ENCODE measurements around the gene B4GALT2. TPM values are rescaled to one million over a fixed set of nuclear protein-coding genes. Genes with fewer than 3 reads are reported as not detected.

The B4GALT2 gene
- total RNA-seq, 1 donor from 2014 or later = 93.2 TPM

DNA sequence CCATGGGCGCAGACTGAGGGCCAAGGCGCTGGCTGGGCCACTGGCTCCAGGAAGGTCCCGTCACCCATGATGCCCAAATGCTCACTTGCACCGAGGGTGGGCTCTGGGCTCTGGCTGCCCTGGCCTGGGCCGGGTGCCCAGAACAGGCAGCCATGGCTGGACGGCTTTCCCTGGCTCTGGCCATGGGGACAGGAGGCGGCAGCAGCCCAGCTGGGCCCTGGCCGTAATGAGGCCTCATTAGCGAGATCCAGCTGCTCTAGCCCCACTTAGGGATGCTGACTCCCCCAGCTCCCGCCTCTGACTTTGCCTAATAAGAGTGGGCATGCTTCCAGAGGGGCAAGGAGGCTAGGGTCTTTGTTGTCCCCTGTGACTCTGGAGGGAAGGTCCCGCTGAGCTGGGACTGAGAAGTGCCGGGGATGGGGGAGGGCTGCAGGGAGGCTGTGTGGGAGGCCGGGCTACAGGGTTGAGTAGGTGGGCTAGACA is 40.5 kb downstream of the B4GALT2 start:
- no peak overlapping the region for H3K4me3 ChIP-seq
- no peaks in the 10 kb centered on the region for H3K27me3 ChIP-seq
- peaks cover 13 to 19% of the 10 kb centered on the region in 2 donors for H3K4me1 ChIP-seq
- no peaks in the 10 kb centered on the region for H3K36me3 ChIP-seq
- DNase-seq (ENCODE audit: low spot score in 2 of 2) = no peak
- TF ChIP-seq, protein P1, sequence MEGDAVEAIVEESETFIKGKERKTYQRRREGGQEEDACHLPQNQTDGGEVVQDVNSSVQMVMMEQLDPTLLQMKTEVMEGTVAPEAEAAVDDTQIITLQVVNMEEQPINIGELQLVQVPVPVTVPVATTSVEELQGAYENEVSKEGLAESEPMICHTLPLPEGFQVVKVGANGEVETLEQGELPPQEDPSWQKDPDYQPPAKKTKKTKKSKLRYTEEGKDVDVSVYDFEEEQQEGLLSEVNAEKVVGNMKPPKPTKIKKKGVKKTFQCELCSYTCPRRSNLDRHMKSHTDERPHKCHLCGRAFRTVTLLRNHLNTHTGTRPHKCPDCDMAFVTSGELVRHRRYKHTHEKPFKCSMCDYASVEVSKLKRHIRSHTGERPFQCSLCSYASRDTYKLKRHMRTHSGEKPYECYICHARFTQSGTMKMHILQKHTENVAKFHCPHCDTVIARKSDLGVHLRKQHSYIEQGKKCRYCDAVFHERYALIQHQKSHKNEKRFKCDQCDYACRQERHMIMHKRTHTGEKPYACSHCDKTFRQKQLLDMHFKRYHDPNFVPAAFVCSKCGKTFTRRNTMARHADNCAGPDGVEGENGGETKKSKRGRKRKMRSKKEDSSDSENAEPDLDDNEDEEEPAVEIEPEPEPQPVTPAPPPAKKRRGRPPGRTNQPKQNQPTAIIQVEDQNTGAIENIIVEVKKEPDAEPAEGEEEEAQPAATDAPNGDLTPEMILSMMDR (IDR thresholded peaks at IDR 0.05) = no peak
- H3K27ac ChIP-seq = peak overlapping the region; percentile 12 to 43
- no peaks in the 10 kb centered on the region for H3K9me3 ChIP-seq
- intact Hi-C loops (cut with DNase I) = no loop called here

- no peaks in the 10 kb centered on the region for H3K27me3 ChIP-seq
- intact Hi-C loops (cut with DNase I) = no loop called here
- no peaks in the 10 kb centered on the region for H3K9me3 ChIP-seq
- H3K27ac ChIP-seq = no peak overlapping the region
- H3K4me1 ChIP-seq = peaks cover 6 to 10% of the 10 kb centered on the region in 2 donors
- TF ChIP-seq, protein P1 (IDR thresholded peaks at IDR 0.05) = no peak
- no peak for DNase-seq (ENCODE audit: low spot score in 2 of 2)
- H3K36me3 ChIP-seq = no peaks in the 10 kb centered on the region
- no peak overlapping the region for H3K4me3 ChIP-seq
Observed at GRCh38 chr1:44020464-44020863, 41.5 kb downstream of the B4GALT2 start.

- TF ChIP-seq, protein P1 (IDR thresholded peaks at IDR 0.05) = no peak
- H3K9me3 ChIP-seq = no peaks in the 10 kb centered on the region
- DNase-seq (ENCODE audit: low spot score in 2 of 2) = no peak
- no peak overlapping the region for H3K4me3 ChIP-seq
- H3K4me1 ChIP-seq = peaks cover 0 to 3% of the 10 kb centered on the region in 2 donors
- no peak overlapping the region for H3K27ac ChIP-seq
- intact Hi-C loops (cut with DNase I) = no loop called here
- no peaks in the 10 kb centered on the region for H3K36me3 ChIP-seq
- H3K27me3 ChIP-seq = no peaks in the 10 kb centered on the region
Observed at GRCh38 chr1:44021156-44021555, 42.1 kb downstream of the B4GALT2 start.

- H3K4me1 ChIP-seq = no peaks in the 10 kb centered on the region
- no peaks in the 10 kb centered on the region for H3K36me3 ChIP-seq
- no peaks in the 10 kb centered on the region for H3K9me3 ChIP-seq
- no peak overlapping the region for H3K4me3 ChIP-seq
- intact Hi-C loops (cut with DNase I) = no loop called here
- no peak overlapping the region for H3K27ac ChIP-seq
- no peaks in the 10 kb centered on the region for H3K27me3 ChIP-seq
- DNase-seq (ENCODE audit: low spot score in 2 of 2) = no peak
- TF ChIP-seq, protein P1 (IDR thresholded peaks at IDR 0.05) = no peak
Observed at GRCh38 chr1:44021581-44022321, 42.7 kb downstream of the B4GALT2 start.

- Histone ChIP-seq H3K27ac (no peak overlapping the region), H3K4me1 (peaks cover 0 to 2% of the 10 kb centered on the region in 2 donors), H3K27me3 (no peaks in the 10 kb centered on the region), H3K9me3 (no peaks in the 10 kb centered on the region), H3K4me3 (no peak overlapping the region), H3K36me3 (no peaks in the 10 kb centered on the region)
- no peak for DNase-seq (ENCODE audit: low spot score in 2 of 2)
- intact Hi-C loops (cut with DNase I) = no loop called here
- TF ChIP-seq, protein P1 (IDR thresholded peaks at IDR 0.05) = no peak
Observed at GRCh38 chr1:44024031-44024902, 45.3 kb downstream of the B4GALT2 start.
